Keratinocyte (primary cell): ENCODE measurements around the gene STK40. TPM values are rescaled to one million over a fixed set of nuclear protein-coding genes. Genes with fewer than 3 reads are reported as not detected.

Source experiments
- DNase-seq: peaks from one replicate; pipeline ENCODE4 v3.0.0-alpha.2; 2011; ENCODE audit warnings: low read depth, missing footprints, low spot score
- FAIRE-seq: peaks from 2 replicates; lab custom pipeline; 2011; peaks lifted over from hg19 to GRCh38; lab: Jason Lieb, UNC
- H2AFZ ChIP-seq: 2 replicates; pipeline ENCODE4 v1.6.0; 2012; ENCODE audit warnings: low read length, control low read depth, inconsistent platforms; ENCODE audit not compliant: control insufficient read depth
- H3K27ac ChIP-seq: 2 replicates; pipeline ENCODE4 v1.5.1; 2011; ENCODE audit warnings: low read length; ENCODE audit not compliant: control insufficient read depth, insufficient read depth
- H3K27me3 ChIP-seq: 3 replicates; pipeline ENCODE4 v1.6.0; 2011; ENCODE audit warnings: low read length; ENCODE audit not compliant: control insufficient read depth, insufficient read depth; ENCODE audit errors: extremely low read depth
- H3K36me3 ChIP-seq, 2 experiments: 2 replicates in 1 of 2; 3 replicates in 1 of 2; pipeline ENCODE4 v1.5.1; 2011; ENCODE audit warnings: low read length in 2 of 2, mild to moderate bottlenecking in 1 of 2; ENCODE audit not compliant: control insufficient read depth in 2 of 2, insufficient read depth in 2 of 2; ENCODE audit errors: extremely low read depth in 1 of 2
- H3K4me1 ChIP-seq: 3 replicates; pipeline ENCODE4 v1.5.1; 2011; ENCODE audit warnings: low read length; ENCODE audit not compliant: control insufficient read depth, insufficient read depth; ENCODE audit errors: extremely low read depth
- H3K4me2 ChIP-seq: 3 replicates; pipeline ENCODE4 v1.6.0; 2011; ENCODE audit warnings: low read depth, low read length; ENCODE audit not compliant: control insufficient read depth, insufficient read depth; ENCODE audit errors: extremely low read depth
- H3K4me3 ChIP-seq, 3 experiments: fragments of 200-600 bp in 1 of 3; sonication (generic) in 1 of 3; 2 replicates in 2 of 3; 3 replicates in 1 of 3; pipeline ENCODE4 v1.5.1; 2011 to 2016; ENCODE audit warnings: low read length in 3 of 3, mild to moderate bottlenecking in 3 of 3, control low read depth in 2 of 3, inconsistent platforms in 1 of 3, low read depth in 1 of 3, mixed read lengths in 1 of 3, mixed run types in 1 of 3, moderate library complexity in 1 of 3; ENCODE audit not compliant: control insufficient read depth in 2 of 3, insufficient read depth in 2 of 3; ENCODE audit errors: extremely low read depth in 1 of 3
- H3K79me2 ChIP-seq: 2 replicates; pipeline ENCODE4 v1.6.0; 2012; ENCODE audit warnings: low read length; ENCODE audit not compliant: control insufficient read depth, insufficient read depth
- H3K9ac ChIP-seq: 3 replicates; pipeline ENCODE4 v1.6.0; 2011; ENCODE audit warnings: low read length; ENCODE audit not compliant: control insufficient read depth, insufficient read depth; ENCODE audit errors: extremely low read depth
- H3K9me1 ChIP-seq: 3 replicates; pipeline ENCODE4 v1.6.0; 2011; ENCODE audit warnings: low read length; ENCODE audit not compliant: control insufficient read depth, insufficient read depth; ENCODE audit errors: extremely low read depth
- H3K9me3 ChIP-seq: 2 replicates; pipeline ENCODE4 v1.5.1; 2012; ENCODE audit warnings: low read depth, low read length; ENCODE audit not compliant: control insufficient read depth
- H4K20me1 ChIP-seq: 3 replicates; pipeline ENCODE4 v1.6.0; 2011; ENCODE audit warnings: low read length; ENCODE audit not compliant: control insufficient read depth, insufficient read depth; ENCODE audit errors: extremely low read depth
- EZH2 ChIP-seq: IDR thresholded peaks from one replicate; pipeline ENCODE4 v1.6.1; 2012; ENCODE audit warnings: inconsistent platforms, mild to moderate bottlenecking, low read length, moderate library complexity
- dilution Hi-C: fragments of 300-500 bp; cut with MboI; formaldehyde crosslinking; loops from one replicate; pipeline ENCODE4 v1.7.0; 2020; ENCODE audit warnings: low sequenced_read_pairs; ENCODE audit not compliant: extremely low pct_ligation_motif_present
- polyA plus RNA-seq, 5 experiments: library from polyadenylated mRNA; depleted of rRNA in 3 of 5; stranded (reverse) in 3 of 5; stranded (forward) in 1 of 5; unstranded in 1 of 5; fragments of >200 nt; gene quantifications; 1 replicate in 1 of 5; 2 replicates in 3 of 5; 3 replicates in 1 of 5; pipeline versions ENCODE4 v1.2.1 to v1.2.3, GENCODE V29; 2011 to 2012; ENCODE audit warnings: missing spikeins in 2 of 5, low read depth in 1 of 5, low replicate concordance in 1 of 5
- TF ChIP-seq, protein P1 (sequence below), 3 experiments: IDR thresholded peaks in 1 of 3; conservative IDR thresholded peaks in 1 of 3; optimal IDR thresholded peaks in 1 of 3; 2 replicates in 2 of 3; 3 replicates in 1 of 3; pipeline versions ENCODE3 to v1.5.1; 2011; ENCODE audit warnings: low read length in 3 of 3, mild to moderate bottlenecking in 3 of 3, moderate library complexity in 2 of 3, control low read depth in 1 of 3, inconsistent platforms in 1 of 3; ENCODE audit not compliant: insufficient read depth in 2 of 3; ENCODE audit errors: extremely low read depth in 1 of 3

Gene STK40
- polyA plus RNA-seq, 1 donor (not counting 4 experiments of a cell fraction or from before 2014, with no cell fraction given): 10.4 TPM

DNA sequence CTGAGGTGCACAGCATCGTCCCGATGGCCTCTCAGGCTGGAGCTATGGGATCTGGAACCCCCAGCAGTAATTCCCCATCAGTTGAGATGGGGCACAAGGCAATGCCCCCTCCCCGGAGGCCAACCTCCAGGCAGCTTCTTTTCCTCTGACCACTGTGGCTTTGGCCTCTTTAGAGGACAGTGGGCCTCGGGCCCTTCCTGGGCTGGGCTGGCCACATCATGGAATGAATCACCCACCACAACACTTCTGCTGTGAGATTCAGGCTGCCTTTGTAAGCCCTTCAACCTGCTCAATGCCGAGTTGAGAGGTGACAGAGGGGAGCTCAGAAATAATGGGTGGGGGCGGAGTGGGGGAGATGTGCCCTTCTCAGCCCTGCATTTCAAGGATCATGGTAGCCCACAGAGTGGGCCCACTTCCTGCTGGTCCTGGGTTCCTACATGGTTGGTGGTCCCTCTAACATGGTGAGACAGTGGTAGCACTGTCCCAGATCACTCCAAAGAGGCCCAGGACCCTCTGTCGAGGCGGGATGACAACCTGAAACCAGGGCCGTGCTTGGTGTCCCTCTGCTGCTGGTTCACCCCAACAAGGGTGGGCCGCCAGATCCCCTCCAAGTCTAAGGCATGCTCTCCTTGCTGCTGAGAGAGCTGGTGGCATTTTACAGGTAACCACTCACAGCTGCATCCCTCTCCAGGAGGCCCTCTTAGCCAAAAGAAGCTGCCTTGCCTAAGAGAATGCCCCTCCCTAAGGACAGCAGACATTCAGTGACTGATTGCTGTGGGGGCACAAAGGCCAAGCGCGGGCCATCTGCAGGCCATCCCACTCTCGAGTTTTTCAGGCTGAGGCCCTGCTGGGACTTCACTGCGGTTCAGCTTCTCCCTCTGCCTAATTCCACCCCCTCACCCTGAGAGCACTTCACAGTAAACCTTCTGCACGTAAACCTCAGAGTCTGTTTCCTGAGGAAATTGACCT lies 32.5 kb downstream of the STK40 start:
- no peak overlapping the region for H3K9ac ChIP-seq
- H3K27me3 ChIP-seq: no peaks in the 10 kb centered on the region
- no peaks in the 10 kb centered on the region for H3K79me2 ChIP-seq
- no peak overlapping the region for H2AFZ ChIP-seq
- no peaks in the 10 kb centered on the region for H3K9me3 ChIP-seq
- H4K20me1 ChIP-seq: no peaks in the 10 kb centered on the region
- peaks cover 49% of the 10 kb centered on the region for H3K4me1 ChIP-seq
- no peak overlapping the region for H3K4me2 ChIP-seq
- peaks cover 6% of the 10 kb centered on the region for H3K9me1 ChIP-seq
- DNase-seq: no peak
- H3K4me3 ChIP-seq: no peak overlapping the region
- dilution Hi-C loops: no loop called here
- peaks cover 44 to 61% of the 10 kb centered on the region in 2 experiments for H3K36me3 ChIP-seq
- no peak for FAIRE-seq
- peak overlapping the region; percentile 96 for H3K27ac ChIP-seq
- TF ChIP-seq, protein P1, sequence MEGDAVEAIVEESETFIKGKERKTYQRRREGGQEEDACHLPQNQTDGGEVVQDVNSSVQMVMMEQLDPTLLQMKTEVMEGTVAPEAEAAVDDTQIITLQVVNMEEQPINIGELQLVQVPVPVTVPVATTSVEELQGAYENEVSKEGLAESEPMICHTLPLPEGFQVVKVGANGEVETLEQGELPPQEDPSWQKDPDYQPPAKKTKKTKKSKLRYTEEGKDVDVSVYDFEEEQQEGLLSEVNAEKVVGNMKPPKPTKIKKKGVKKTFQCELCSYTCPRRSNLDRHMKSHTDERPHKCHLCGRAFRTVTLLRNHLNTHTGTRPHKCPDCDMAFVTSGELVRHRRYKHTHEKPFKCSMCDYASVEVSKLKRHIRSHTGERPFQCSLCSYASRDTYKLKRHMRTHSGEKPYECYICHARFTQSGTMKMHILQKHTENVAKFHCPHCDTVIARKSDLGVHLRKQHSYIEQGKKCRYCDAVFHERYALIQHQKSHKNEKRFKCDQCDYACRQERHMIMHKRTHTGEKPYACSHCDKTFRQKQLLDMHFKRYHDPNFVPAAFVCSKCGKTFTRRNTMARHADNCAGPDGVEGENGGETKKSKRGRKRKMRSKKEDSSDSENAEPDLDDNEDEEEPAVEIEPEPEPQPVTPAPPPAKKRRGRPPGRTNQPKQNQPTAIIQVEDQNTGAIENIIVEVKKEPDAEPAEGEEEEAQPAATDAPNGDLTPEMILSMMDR (optimal IDR thresholded peaks at IDR 0.05 in 1 of 3, IDR thresholded peaks at IDR 0.05 in 1 of 3, conservative IDR thresholded peaks at IDR 0.05 in 1 of 3; ENCODE audit: extremely low read depth in 1 of 3, insufficient read depth in 2 of 3, low read length in 3 of 3): no peak
- TF ChIP-seq EZH2: no peak

DNA sequence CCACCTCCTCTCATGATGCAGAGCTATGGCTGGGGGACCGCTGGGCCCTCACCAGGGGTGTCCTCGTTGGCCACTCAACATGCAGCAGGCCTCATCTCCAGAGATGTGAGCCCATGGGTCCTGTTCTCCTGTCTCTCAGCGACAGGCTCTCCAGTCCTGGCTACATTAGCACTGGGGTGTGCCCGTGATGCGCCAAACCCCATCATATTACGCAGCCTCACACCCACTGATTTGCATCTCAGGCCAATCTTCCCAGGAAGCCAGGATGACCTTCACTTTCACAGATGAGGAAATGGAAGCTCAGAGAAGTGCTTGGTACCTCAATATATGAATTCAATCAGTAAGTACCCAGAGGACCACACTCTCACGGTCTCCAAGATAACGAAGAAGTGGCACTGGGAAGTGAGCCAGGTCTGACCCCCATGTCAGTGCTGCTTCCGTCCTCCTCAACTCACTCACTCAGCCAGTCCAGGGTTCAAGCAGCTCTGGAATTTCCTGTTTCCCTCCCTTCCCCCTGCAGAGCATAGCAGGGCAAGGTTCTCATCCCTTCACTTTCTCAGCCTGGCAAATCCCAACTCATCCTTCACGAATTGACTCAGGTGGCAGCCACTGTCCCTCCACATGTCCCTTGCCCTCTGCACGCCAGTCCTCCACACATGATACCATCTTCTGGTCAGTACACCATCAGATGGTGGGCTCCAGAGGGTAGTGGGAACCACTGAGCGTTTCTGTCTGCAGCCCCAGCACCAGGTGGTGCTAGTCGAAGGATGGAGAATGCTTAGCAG lies 33.4 kb downstream of the STK40 start:
- peak overlapping the region; percentile 87 for H3K4me2 ChIP-seq
- no peaks in the 10 kb centered on the region for H4K20me1 ChIP-seq
- no peak overlapping the region for H3K4me3 ChIP-seq
- peaks cover 6% of the 10 kb centered on the region for H3K9me1 ChIP-seq
- dilution Hi-C loops: no loop called here
- peak overlapping the region; percentile 96 for H3K27ac ChIP-seq
- TF ChIP-seq EZH2: no peak
- TF ChIP-seq, protein P1 (optimal IDR thresholded peaks at IDR 0.05 in 1 of 3, IDR thresholded peaks at IDR 0.05 in 1 of 3, conservative IDR thresholded peaks at IDR 0.05 in 1 of 3; ENCODE audit: extremely low read depth in 1 of 3, insufficient read depth in 2 of 3, low read length in 3 of 3): no peak
- peaks cover 43 to 62% of the 10 kb centered on the region in 2 experiments for H3K36me3 ChIP-seq
- no peak for DNase-seq
- H3K9ac ChIP-seq: peak overlapping the region; percentile 78
- no peaks in the 10 kb centered on the region for H3K79me2 ChIP-seq
- H3K27me3 ChIP-seq: no peaks in the 10 kb centered on the region
- no peaks in the 10 kb centered on the region for H3K9me3 ChIP-seq
- FAIRE-seq: peak; percentile 17
- peaks cover 49% of the 10 kb centered on the region for H3K4me1 ChIP-seq
- no peak overlapping the region for H2AFZ ChIP-seq
